GM18508 (cell line): ENCODE results near the gene OST4.

Source experiments
- ATAC-seq: cut with Tn5 transposase; IDR thresholded peaks from one replicate; pipeline ENCODE4 v1.9.1; 2021; ENCODE audit warnings: moderate number of reproducible peaks; ENCODE audit not compliant: insufficient read depth, unreplicated experiment

The OST4 gene

DNA sequence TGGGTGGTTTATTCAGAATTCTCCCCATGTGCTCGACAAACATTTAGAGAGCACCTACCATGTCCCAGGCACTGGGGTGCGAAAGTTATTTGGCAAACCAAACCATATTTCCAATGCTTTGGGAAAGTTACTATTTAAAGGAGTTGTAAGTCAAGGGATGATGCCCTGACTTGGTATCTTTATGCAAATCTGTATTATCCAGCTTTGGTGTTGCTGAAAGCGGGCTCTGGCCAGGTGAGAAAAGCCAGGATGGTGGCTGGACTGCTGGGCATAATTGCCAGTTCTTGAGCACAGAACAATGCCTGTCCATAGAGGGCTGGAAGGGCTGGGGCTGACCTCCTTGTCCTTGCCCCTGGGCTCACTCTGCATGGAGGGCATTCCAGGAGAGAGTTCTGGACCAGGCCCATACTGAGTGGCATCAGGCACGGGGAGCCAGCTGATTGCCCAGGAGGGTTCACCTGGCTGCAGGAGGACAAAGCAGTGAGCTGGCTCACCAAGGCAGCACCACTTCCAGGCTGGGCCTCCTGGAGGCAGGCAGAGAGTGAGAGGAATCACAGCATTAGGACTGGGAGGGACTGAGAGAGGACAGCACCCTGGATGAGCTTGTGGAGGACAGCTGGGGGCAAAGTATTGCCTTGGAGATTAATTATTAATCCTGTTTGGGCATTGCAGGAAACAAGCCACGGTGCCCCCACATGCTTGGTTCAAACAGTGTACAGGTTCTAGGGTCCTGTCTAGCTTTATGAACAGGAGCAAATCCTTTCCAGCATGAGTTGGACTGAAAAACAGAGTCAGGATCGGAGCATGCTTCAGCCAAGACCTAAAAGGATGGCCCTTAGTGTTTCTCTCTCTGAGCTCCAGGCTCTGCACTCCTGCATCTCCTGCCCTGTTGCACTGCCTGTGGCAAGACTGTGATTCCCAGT lies 22.2 kb upstream of the OST4 start:
- no peak for ATAC-seq

DNA sequence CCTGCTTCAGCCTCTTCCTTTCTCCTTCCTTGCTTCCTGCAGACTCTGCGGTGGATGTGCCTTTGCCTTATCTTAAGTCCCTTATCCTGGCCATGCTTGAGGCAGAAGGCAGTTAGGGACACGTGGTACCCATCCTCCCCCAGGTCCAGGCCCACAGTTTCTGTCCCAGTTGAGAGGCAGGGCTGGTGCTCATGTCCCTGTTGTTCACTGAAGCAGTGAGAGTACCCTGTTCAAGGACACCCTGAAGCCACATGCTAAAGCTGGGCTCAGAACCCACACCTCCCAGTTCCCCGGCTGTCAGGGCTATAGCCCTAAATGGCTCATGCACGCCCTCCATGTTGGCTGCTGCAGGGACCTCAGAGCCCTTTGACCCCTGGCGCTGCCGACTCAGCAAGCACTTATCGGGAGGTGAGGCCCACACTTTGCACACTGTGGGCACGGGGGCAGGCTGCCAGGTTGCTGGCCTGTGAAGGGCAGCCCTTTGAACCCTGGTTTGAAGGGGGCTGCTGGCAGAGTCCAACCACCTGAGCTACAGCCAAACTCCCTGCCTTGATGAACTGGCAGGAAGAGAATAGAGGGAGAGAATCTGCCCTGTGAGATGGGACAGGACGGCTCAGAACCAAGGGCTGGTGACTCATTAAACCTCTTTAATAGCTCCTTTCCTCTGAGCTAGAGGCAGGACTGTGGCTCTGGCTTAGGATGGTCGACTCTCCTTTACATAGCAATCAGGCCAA lies 21.4 kb upstream of the OST4 start:
- ATAC-seq = no peak

DNA sequence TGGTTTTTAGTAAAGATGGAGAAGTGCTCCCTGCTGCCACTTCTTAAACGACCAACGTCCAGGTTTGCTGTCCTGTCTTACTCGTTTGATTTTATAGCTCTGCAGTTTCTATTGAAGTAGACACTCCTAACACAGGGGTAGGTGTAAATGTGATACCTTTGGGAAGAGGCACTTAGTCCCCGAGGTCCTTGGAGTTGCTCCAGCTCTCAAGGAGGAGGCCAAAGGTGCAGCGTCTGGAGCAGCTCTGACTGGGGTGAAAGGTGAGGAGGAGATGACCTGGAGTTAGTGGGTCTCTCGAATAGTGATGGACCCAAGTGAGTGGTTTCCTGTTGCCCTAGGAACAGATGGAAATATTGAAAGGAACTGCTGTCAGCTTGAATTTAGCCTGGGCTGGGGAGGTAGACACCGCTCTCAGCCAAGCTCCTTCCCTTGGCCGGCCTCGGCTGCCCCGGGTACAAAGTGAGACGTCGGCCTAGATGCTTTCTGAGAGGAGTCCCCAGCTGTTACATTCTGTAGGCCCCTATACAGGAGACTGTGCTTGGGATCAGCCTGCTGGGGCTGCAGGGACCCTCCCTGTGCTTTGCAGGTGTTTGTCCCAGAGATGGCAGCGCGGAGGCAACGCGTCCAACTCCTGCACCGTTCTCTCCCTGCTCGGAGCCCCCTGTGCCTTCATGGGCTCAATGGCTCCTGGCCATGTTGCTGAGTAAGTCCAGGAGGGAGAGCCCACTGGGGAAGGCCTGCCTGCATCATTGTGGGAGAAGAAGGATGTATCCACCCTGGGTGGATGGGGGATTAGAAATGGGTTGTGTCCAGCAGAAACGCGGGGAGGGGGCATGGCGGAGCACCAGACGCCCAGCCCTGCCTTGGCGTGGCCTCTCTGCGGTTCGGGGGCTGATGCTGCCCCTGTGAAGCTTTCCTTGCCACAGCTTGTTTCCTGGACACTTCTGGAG lies 20.6 kb upstream of the OST4 start:
- ATAC-seq = no peak

DNA sequence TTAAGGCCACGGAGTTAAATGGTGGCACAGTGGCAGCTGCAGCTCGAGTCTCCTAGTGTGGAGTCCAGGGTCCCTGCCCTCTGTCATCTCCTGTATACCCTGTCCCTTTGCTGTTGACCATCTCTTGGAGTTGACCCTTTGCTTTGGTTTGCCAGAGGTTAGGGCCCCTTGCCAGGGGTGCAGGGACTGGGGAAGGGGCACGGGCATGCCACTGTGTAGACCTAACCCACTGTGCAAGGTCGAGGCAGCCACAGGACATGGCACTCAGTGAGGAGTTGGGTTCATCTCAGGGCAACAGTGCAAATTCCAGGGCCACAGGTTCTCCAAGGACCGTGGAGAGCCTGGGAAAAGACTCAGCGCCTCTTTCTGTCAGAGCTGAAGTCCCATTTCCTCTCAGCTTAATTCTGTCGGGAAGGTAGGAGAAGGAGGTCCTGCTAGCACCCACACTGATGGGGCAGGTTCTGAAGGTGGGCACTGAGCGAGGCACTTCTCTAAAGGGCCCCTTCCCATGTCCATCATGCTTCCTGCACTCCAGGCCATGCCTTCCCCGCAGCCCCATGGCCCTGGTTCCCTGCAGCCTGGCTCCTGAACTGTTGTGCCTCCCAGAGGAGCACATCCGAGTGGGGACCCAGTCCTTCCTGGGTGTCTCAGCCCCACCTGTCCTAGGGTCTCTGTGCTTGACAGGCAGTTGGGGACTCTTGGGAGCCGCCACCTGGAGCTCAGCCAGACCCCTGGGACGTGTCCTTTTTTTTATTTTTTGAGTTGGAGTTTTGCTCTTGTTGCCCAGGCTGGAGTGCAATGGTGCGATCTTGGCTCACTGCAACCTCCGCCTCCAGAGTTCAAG lies 17.9 kb upstream of the OST4 start:
- ATAC-seq = no peak

DNA sequence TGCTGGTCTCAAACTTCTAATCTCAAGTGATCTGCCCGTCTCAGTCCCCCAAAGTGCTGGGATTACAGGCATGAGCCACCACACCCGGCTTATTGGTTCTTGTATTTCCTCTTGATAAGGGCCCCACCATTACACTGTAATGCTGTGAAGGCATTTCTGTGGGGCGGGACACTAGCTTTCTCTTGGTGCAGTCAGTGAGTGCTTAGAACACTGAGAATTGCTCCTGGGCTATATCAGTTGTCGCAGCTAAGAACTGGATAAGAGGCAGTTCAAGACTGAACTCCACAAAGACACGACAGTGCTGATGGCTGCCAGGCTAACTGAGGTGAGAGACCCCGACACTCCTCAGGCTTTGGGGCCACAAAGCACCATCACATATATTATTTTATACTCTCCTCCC lies 17.2 kb upstream of the OST4 start:
- no peak for ATAC-seq

DNA sequence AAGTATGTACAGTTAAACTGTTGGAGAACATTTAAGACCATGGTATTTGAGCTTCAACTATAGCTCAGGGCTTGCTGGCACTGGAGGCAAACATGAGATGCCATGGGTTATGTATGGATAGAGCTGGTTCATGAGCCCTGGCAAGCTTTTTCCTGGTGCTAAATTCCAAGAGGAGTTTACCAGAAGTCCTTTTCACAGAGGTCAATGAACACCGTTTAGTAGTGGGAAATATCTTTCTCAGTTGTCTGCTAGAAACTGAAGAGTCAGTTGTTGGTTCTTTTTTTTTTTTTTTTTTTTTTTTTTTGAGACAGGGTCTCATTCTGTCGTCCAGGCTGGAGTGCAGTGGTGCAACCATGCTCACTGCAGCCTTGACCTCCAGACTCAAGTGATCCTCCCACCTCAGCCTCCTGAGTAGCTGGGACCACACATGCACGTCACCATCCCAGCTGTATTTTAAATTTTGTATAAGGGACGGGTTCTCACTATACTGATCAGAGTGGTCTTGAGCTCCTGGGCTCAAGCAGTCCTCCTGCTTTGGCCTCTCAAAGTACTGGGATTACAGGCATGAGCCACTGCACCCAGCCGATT lies 16.5 kb upstream of the OST4 start:
- no peak for ATAC-seq

DNA sequence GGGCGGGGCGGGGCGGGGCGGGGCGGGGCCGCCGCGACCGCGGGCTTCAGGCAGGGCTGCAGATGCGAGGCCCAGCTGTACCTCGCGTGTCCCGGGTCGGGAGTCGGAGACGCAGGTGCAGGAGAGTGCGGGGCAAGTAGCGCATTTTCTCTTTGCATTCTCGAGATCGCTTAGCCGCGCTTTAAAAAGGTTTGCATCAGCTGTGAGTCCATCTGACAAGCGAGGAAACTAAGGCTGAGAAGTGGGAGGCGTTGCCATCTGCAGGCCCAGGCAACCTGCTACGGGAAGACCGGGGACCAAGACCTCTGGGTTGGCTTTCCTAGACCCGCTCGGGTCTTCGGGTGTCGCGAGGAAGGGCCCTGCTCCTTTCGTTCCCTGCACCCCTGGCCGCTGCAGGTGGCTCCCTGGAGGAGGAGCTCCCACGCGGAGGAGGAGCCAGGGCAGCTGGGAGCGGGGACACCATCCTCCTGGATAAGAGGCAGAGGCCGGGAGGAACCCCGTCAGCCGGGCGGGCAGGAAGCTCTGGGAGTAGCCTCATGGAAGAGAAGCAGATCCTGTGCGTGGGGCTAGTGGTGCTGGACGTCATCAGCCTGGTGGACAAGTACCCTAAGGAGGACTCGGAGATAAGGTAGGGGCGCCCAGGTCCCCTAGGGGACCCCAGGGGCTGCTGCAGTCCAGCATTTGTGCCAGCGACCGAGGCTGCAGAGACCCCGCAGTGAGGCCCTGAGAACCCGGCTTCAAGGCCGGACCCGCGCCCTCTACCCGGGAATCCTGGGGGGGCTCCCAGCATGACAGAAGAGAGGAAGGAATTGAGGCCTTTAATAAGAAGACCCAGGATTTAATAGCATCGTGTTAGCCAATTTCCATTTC lies 15.5 kb upstream of the OST4 start, which contains the start of gene KHK:
KHK (plus strand) TSS at position 49 of the 870 bp plus-strand sequence; CDS start at position 537, 488 bp downstream.
- ATAC-seq = no peak

DNA sequence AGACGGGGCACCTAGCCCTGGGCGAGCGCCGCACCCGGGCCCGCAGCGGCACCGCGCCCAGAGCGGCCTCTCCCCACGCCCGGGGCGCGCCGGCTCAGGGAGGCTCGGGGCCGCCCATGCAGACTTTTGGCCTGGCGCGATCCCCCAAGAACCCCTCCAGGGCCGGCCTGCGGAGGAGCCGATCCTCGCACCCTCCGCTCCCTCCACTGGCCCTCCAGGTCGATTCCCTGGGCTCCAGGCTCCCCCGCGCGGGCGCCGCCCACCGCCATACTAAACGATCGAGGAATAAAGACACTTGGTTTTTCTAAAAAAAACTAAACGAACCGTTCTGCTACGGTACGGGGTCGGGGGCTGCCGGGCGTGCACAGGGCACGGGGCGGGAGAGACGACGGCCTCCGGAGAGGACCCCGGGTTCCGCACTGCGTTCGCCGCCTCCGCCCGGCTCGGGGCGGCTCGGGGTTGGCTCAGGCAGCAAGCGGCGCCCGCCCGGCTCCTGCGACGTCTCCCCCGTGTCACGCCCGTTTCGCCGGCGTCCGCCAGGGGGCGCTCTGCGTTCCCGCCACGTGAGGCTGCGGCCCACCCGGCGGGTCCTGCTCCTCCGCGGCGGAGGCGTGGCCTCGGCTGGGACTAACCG lies 14.8 kb upstream of the OST4 start:
- ATAC-seq = no peak

DNA sequence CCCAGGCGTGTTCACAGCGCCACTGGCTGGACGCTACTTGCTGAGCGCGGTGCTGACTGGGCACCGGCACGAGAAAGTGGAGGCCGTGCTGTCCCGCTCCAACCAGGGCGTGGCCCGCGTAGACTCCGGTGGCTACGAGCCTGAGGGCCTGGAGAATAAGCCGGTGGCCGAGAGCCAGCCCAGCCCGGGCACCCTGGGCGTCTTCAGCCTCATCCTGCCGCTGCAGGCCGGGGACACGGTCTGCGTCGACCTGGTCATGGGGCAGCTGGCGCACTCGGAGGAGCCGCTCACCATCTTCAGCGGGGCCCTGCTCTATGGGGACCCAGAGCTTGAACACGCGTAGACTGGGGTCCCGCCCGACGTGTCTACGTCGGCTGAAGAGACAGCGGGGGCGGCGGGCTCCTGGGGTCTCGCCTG lies 14.2 kb upstream of the OST4 start:
- no peak for ATAC-seq

DNA sequence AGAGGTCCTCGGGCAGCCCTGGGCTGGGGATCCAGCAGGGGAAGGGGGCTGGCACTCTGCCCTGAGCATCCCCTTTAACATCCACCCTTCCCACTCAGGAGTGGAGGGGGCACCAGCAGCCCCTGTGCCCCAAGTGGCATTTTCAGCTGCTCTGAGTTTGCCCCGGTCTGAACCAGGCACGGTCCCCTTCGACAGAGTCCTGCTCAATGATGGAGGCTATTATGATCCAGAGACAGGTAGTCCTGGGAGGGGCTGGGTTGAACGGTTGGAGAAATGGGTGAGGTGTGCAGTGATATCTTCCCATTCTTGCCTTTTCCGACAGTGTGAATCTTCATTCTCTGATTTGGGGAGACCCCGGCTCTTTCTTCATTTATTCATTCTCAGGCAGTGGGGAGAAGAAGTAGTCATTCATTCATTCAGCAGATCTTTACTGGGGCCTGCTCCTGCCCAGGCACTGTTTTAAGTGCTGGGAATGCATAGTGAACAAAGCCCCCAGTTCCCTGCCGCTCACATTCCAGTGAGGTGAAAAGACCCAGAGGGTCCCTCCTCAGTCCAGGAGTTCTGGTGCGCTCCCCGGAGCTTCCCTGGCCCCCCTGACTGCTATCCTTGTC lies 13.7 kb upstream of the OST4 start:
- ATAC-seq = no peak

DNA sequence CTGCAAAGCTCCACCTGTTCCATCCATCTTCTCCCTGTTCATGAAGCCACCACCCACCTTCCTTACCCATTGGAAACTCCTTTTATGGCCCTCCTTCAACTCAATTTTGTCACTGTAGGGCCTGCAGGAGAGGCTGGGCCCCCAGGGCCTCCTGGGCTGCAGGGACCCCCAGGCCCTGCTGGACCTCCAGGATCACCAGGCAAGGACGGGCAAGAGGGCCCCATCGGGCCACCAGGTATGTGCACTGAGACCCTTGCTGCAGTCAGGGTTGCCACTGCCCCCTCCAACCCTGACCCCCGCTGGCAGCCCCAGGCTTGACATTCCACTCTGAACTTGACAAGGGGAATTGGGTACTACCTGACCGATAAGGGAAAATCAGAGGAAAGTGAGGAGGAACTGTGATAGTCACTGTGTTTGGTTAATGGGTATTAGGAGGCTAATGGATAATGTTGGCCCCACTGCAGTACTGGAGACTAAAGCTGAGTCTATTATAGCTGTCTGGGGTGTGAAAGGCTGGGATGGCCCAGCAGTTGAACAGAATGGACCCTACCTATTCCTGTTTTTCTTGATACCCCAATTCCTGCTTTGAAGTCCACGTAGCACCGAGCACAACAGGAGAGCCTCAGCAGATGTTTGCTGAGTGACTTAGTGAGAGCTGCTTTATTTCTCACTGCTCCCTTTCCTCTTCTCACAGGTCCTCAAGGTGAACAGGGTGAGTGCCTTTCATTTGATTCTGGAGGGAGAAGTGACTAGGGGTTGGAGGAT lies 13.0 kb upstream of the OST4 start:
- ATAC-seq = no peak

DNA sequence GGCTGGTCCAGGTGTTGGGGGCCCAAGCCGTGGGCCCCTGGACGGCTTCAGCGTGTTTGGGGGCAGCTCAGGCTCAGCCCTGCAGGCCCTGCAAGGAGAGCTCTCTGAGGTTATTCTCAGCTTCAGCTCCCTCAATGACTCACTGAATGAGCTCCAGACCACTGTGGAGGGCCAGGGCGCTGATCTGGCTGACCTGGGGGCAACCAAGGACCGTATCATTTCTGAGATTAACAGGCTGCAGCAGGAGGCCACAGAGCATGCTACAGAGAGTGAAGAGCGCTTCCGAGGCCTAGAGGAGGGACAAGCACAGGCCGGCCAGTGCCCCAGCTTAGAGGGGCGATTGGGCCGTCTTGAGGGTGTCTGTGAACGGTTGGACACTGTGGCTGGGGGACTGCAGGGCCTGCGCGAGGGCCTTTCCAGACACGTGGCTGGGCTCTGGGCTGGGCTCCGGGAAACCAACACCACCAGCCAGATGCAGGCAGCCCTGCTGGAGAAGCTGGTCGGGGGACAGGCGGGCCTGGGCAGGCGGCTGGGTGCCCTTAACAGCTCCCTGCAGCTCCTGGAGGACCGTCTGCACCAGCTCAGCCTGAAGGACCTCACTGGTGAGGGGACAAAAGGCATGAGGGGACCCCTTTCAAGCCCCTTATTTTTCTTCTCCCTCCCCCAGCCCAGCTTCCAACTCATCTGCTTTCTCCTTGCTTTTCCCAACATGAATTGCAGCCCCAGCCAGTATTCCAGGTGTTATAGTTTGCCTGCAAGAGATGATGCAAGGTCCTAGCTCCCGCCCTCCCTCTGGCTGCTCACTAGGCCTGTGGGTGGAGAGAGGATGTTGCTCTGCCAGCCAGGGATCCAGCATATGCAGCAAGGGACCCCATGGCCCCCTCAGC lies 12.2 kb upstream of the OST4 start:
- no peak for ATAC-seq

DNA sequence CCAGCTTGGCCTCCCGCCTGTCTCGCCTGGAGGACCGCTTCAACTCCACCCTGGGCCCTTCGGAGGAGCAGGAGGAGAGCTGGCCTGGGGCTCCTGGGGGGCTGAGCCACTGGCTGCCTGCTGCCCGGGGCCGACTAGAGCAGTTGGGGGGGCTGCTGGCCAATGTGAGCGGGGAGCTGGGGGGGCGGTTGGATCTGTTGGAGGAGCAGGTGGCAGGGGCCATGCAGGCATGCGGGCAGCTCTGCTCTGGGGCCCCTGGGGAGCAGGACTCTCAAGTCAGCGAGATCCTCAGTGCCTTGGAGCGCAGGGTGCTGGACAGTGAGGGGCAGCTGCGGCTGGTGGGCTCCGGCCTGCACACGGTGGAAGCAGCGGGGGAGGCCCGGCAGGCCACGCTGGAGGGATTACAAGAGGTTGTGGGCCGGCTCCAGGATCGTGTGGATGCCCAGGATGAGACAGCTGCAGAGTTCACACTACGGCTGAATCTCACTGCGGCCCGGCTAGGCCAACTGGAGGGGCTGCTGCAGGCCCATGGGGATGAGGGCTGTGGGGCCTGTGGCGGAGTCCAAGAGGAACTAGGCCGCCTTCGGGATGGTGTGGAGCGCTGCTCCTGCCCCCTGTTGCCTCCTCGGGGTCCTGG lies 11.4 kb upstream of the OST4 start:
- ATAC-seq = no peak

DNA sequence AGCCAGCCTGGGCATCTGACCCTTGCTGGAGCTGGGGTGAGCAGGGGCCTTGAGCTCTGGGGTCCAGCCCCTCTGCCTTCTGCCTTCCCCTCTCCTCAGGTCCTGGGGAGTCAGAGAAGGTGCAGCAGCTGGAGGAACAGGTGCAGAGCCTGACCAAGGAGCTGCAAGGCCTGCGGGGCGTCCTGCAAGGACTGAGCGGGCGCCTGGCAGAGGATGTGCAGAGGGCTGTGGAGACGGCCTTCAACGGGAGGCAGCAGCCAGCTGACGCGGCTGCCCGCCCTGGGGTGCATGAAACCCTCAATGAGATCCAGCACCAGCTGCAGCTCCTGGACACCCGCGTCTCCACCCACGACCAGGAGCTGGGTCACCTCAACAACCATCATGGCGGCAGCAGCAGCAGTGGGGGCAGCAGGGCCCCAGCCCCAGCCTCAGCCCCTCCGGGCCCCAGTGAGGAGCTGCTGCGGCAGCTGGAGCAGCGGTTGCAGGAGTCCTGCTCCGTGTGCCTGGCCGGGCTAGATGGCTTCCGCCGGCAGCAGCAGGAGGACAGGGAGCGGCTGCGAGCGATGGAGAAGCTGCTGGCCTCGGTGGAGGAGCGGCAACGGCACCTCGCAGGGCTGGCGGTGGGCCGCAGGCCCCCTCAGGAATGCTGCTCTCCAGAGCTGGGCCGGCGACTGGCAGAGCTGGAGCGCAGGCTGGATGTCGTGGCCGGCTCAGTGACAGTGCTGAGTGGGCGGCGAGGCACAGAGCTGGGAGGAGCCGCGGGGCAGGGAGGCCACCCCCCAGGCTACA lies 10.7 kb upstream of the OST4 start:
- no peak for ATAC-seq

DNA sequence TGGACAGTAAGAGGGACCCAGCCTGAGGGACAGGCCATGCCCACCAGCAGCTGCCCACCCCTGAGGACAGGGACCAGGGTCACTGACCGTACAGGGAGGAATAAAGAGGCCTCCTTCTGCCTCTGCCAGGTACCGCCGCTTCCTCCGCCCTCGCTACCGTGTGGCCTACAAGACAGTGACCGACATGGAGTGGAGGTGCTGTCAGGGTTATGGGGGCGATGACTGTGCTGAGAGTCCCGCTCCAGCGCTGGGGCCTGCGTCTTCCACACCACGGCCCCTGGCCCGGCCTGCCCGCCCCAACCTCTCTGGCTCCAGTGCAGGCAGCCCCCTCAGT lies 9.1 kb upstream of the OST4 start:
- ATAC-seq = no peak
